ENCODE results near the gene SPCS1.
A peak's percentile ranks its signal among the peaks of the same experiment; 100 is the strongest.

The SPCS1 gene

DNA sequence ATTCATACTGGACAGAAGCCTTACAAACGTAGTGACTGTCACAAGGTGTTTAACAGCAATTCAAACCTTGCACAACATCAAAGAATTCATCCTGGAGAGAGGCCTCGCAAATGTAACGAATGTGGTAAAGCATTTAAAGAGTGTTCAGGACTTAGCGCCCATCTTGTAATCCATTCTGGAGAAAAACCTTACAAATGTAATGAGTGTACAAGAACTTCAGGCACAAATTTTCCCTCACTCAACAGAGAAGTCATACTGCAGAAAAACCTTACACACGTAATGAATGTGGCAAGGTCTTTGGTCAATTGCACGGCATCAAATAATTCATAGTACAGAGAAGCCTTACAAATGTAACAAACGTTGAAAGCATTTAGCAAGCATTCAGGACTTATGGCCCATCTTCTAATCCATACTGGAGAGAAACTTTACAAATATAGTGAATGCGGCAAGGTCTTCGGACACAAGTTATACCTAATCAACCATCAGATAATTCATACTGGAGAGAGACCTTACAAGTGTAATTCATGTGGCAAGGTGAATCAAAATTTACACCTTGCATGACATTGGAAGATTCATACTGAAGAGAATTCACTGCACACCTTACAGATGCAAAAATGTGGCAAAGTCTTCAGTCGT is 27.5 kb downstream of the SPCS1 start:
- no peak for DNase-seq

DNA sequence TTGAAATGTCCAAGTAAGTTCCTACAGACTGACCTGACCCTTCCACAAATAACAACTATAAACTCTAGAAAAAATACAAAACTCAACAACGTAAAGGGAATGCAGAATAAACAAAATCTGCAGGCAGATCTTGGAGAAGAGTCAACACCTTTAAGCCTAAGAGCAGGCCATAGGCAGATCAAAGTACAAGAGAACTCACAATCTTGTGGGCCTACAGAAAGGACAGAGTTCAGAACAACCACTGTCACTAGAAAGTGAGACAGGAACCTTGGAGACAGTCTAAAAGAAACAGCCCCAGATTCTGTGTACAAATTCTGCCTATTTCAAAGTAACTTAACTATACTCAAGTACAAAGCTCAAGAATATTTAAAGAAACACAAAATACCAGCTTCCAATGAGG is 33.8 kb downstream of the SPCS1 start:
- DNase-seq, result no peak

DNA sequence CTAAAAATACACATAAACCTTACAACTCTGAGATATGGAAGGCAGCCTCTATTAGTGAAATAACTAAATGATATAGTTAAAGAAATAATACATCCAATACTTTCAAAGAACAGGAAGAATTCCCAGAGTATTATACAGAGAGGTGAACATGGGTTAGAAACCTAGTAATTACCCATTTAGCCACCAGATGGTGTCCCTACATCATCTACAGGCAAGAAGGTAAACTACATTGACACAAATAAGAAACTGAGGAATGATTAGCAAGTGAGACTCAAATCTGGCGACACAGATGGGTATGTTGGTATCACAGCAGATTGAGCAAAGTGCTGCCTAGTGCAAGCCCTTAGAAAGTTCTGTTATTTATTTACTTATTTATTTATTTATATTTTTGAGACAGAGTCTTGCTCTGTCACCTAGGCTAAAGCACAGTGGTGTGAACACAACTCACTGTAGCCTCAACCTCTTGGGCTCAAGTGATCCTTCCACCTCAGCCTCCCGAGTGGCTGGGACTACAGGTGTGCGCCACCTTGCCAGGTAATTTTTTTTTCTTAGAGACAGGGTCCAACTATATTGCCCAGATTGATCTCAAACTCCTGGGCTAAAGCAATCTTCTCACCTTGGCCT is 36.6 kb downstream of the SPCS1 start:
- peak; percentile 18 for DNase-seq

DNA sequence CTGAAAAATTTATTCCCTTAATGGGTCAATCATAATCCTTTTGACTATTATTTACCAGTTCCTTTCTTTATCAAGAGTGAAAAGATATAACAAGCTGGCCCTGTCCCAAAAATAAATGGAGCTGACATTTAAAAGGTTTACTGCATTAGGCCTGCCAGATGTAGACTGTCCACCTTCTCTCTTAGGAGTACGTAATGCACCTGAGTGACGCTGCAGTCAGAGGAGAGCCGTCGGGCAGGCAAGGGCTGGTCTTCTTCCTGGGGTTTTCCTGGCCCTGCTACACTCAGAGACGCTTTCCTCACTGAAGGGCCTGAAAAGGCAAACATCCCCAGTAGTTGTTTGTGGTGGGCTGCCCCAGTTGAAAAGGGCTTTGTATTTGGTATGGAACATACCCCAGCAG is 37.2 kb downstream of the SPCS1 start:
- no peak for DNase-seq

DNA sequence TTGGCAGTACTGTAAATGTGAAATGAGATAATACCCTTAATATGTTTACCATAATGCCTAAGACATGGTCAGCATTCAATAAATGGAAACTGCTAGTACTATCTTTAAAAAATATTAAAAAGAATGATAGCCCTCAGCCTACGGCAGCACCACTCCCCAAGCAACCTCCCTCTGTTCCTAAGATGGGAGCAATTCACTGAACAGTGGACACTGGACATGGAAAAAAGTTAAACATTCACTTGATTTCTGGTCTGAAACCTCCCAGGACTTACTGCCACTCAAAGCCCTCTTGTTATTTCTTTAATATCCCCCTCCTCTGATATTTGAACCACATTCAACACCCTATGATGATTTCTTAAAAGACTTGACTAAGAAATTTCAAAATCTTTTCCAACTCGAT is 37.8 kb downstream of the SPCS1 start:
- no peak for DNase-seq

DNA sequence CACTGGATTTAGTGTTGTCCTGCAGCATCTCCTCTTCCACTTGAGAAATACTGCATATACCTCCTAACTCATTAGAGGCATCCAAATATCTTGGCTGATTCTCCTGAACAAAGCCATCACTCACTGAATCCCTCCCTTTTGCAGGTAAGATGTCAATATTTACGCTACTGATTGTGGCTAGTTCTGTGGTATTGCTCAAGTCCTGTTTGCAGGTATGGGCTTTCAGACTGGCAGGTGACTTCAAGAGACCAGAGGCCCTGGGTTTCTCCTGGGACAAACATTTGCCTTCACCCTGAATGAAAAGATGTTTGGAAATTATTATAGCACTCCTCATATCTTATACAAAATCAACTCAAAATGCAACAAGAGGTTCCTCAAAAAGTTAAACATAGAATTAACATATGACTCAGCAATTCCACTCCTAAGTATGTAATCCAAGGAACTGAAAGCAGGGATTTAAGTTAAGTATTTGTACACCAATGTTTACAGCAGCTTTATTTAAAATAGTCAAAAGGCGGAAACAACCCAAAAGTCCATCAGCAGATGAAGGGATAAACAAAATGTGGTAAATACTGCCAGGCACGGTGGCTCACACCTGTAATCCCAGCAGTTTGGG is 46.2 kb downstream of the SPCS1 start:
- no peak for DNase-seq

DNA sequence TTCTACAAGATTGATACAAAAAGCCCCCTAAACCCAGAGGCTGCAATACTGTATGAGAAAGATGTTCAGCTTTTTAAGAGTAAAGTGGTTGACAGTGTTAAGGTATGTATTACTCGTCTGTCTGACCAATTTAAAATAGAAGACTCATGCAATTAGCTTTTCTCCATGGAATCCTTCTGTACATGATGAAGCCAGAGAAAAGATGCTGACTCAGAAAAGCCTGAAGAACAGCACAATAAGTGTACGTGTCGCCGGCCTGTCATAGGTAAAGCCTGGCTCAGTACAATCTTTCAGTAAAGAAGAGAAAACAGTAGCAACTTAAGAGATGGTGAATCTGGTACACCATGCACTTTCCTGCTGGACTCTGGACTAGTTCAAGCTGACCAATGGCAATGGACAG is 48.5 kb downstream of the SPCS1 start:
- DNase-seq, result no peak

DNA sequence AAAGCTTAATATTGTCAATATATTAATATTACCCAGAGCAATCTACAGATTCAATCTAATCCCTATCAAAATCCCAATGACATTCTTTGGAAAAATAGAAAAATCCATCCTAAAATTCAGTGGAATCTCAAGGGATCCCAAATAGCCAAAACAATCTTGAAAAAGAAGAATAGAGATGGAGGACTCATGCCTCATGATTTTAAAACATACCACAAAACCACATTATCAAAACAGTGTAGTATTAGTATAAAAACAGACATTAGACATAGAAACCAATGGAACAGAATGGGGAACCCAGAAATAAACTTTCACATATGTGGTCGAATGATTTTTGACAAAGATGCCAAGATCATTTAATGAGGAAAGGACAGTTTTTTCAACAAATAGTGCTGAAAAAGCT is 50.2 kb downstream of the SPCS1 start:
- no peak for DNase-seq

Measured in CD4-positive, alpha-beta T cell treated with Interleukin-4 for 4 hours (primary cell).